ENCODE results near the gene SS18L1.

The SS18L1 gene

GRCh38 chr20:62171245-62171644, 27.7 kb downstream of the SS18L1 start:
- DNase-seq (ENCODE audit: low read depth in 2 of 2), result no peak

- no peak for DNase-seq (ENCODE audit: low read depth in 2 of 2)
Measured at GRCh38 chr20:62172666-62173065, 29.1 kb downstream of the SS18L1 start.

- no peak for DNase-seq (ENCODE audit: low read depth in 2 of 2)
Measured at GRCh38 chr20:62174021-62174804, 30.6 kb downstream of the SS18L1 start.

DNA sequence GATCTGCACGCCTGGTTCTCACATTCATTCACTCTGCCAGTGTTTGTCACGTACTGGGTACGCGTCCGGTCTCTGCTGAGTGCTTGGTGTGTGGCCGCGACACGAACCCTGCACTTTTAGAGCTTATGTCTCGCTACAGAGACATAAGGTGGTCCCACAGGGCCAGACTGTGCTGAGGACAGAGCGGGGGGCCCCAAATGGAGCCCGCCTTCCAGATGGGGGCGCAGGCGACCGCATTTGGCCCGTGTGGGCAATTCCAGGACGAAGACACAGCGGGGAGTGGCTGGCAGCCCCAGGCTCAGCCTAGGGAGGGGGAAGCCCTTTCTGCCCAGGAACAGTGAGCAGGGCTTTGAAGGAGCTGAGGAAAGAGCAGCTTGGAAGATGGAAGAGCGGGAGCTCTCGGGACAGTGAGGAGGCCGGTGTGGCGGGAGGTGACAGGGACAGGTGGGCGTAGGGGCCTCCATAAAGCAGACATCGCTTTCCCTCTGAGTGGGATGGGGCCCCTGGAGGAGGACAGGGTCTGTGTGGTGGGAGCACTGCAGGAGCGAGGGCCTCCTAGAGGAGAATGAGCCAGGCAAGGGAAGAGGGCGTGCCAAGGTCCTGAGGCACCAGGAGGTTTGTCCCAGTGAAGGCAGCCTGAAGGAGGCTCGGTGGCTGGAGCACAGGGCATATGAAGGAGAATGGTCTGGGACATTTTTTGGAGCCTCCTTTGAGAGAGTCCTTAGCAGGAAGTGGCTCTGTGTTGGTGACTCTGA, 31.5 kb downstream of the SS18L1 start:
- no peak for DNase-seq (ENCODE audit: low read depth in 2 of 2)

- no peak for DNase-seq (ENCODE audit: low read depth in 2 of 2)
Measured at GRCh38 chr20:62175711-62176110, 32.1 kb downstream of the SS18L1 start.

- DNase-seq (ENCODE audit: low read depth in 2 of 2), result no peak
Measured at GRCh38 chr20:62176866-62177265, 33.3 kb downstream of the SS18L1 start.

GRCh38 chr20:62177307-62177706, 33.7 kb downstream of the SS18L1 start:
- DNase-seq (ENCODE audit: low read depth in 2 of 2), result no peak

GRCh38 chr20:62178316-62179161, 35.0 kb downstream of the SS18L1 start:
- no peak for DNase-seq (ENCODE audit: low read depth in 2 of 2)

GRCh38 chr20:62179162-62179504, 35.6 kb downstream of the SS18L1 start:
- DNase-seq (ENCODE audit: low read depth in 2 of 2), result no peak

DNA sequence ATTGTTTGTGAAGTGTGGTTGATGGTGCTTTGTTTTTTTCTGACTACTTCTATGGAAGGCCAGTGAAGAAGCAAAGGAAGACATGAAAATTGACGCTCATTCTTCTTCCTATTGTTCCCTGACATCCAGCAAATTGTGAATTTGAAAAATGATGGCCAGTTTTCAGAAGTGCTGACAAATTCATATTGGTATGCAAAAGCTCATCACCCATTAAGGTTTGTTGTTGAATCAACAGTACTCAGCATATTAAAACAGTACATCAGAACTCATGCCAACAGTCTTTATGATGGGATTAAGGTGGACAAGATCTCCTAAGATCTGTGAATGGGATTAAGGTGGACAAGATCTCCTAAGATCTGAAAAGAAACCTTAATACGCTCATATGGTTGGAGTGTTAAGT, 38.2 kb downstream of the SS18L1 start:
- no peak for DNase-seq (ENCODE audit: low read depth in 2 of 2)

DNA sequence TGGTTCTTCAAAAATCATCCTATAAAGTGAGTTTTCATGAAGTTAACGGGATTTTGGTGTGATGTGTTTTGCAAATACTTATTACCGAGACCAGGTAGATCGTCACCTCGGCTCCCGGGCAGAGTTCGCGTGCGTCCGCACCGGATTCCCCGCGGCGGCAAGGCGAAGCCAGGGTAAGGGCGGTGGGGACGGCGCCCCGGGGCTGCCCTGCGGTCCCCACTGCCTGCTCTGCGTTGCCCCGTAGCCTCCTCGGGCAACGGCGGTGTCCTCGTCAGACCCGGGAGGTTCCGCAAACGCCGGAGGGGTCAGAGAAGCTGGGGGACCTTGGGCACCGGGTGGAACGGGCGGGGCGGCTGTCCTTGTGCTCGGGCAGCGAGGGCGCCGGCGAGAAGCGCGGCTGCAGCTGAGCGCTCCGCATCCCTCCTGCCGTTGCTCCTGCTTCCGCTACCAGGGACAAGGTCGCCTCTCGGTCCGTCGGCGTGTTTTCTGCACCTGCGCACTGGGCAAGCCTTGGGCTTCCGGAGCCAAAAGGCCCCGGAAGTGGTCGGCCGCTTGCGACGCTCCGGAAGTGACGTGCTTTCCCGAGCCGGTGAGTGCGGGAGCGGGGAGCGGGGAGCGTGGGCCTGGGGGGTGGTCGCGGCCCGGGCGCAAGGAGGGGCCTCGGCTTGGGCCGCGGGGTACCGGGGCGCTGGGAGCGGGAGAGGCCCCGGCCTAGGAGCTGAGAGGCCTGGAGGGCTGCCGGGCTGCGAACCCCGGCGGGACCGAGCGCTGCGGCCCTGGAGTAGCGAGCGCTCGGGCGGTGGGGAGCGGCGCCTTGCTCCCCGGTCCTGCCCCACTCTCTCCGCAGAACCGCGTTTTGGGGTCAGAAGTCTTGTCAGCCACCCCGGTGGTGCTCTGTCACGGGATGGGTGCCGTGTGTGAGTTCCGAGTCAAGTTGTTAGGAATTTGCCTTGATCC, 39.2 kb downstream of the SS18L1 start, which contains the start of gene MTG2:
TSS of gene MTG2 (plus strand) at position 560 of the 957 bp plus-strand sequence. CDS start 10,393 bp downstream, outside the sequence.
- peak; percentile 87 to 89 for DNase-seq (ENCODE audit: low read depth in 2 of 2)

DNA sequence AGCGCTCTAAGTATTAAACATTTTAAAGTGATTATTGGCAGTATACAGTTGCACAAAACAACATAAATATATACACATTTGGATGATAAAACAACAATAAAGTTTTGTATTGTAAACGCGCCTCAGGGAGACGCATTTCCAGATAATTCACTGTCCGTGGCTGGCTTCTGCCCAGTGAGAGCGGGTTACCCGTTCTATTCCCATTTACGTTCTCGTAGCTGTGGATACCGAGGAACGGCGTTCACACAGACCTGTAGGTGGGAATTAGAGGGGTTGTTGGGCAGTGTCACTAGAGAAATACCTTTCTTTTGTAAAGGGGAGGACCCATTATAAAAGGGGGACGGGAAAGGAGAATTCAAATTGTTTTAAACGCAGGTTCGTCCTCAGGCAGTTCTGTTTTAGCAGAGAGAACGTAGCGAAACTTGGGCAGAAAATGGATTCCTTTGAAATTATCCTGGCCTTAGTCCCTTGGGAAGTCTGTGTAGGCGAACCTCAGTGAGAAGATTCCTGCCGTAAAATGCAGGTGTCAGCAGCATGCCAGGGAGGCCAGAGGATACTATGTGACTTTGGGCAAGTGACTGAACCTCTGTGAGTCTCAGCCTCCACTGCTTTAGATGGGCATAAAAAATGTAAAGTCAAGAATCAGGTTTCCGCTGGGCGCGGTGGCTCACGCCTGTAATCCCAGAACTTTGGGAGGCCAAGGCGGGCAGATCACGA, 40.0 kb downstream of the SS18L1 start:
- DNase-seq (ENCODE audit: low read depth in 2 of 2), result no peak

DNA sequence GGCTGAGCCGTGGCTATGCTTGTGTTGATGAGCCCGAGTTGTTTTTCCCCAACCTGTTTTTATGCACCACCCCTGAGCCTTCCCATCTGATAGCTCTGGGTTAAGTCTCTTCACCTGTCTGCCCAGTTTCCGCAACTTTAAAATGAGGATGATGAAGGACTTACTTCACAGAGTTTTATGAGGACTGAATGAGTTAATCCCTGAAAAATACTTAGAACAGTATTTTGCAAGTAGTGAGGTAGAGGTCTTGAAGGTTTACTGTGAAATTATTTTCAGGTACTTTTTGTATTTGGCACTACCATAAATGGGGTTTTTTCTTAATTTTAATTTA, 42.5 kb downstream of the SS18L1 start:
- no peak for DNase-seq (ENCODE audit: low read depth in 2 of 2)

GRCh38 chr20:62186887-62187866, 43.6 kb downstream of the SS18L1 start:
- no peak for DNase-seq (ENCODE audit: low read depth in 2 of 2)

- DNase-seq (ENCODE audit: low read depth in 2 of 2), result no peak
Measured at GRCh38 chr20:62190639-62191411, 47.3 kb downstream of the SS18L1 start.

DNA sequence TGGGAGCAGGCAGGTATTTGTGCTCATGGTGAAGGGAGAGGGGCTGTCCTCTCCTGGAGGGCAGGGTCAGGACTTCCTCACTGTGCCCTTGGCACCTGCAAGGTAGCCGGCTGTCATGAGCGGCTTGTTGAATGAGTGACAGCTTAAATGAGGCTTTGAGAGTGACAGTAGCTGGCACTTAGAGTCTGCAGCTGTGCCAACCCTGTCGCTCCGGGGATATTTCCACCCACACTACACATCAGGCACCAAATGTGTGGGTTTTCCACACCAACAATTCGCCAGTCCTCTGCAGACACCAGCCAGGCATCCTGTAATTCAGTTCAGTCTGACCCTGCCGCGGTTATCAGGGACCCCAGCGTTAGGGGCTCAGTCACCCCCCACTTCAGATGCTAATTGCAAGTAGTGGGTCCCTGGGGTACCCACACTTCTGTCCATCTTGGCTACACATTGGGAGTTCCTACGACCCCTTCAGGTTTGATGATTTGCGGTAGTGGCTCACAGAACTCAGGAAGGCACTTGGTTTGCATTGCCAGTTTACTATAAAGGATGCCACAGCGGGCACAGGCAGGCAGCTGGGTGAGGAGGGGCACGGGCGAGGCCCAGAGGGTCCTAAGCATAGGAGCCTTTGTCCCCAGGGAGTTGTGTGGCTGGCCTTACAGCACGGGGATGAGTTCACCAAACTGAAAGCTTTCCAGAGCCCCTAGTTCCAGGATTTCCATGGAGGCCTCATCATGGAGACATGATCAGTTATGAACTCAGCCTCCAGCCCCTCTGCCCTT, 48.4 kb downstream of the SS18L1 start:
- no peak for DNase-seq (ENCODE audit: low read depth in 2 of 2)

DNA sequence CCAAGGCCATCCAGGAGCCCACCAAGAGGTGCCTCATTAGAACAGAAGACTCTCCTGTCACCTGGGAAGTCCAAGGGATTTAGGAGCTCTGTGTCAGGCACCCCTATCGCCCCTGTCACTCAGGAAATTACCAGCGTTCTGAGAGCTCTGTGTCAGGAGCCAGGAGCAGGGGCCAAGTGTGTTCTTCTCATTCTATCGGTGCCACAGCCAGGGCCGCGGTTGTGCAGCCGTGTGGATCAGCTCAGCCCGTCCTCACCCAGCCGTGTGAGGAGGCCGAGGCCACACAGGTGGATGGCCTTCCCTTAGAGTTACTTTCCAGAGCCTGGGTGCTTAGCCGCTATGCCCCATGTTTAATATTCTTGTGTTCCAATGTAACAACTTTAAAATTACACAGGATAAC, 49.1 kb downstream of the SS18L1 start:
- DNase-seq (ENCODE audit: low read depth in 2 of 2), result no peak
